Duodenal mucosa (tissue), 2 donors: Measurements from ENCODE around the gene DAP.

Experiments
- H3K27ac ChIP-seq: one replicate; pipeline ENCODE4 v1.7.0; 2013; ENCODE audit warnings: low read depth, low read length
- H3K27me3 ChIP-seq, 2 donors: one replicate each; pipeline ENCODE4 v1.7.0; 2013; ENCODE audit warnings: low read length in 2 of 2, control low read depth in 1 of 2; ENCODE audit not compliant: insufficient read depth in 2 of 2, control insufficient read depth in 1 of 2
- H3K36me3 ChIP-seq, 2 donors: one replicate each; pipeline ENCODE4 v1.7.0; 2013; ENCODE audit warnings: low read length in 2 of 2, control low read depth in 1 of 2; ENCODE audit not compliant: insufficient read depth in 2 of 2, control insufficient read depth in 1 of 2
- H3K4me1 ChIP-seq, 2 donors: one replicate each; pipeline ENCODE4 v1.7.0; 2013; ENCODE audit warnings: low read length in 2 of 2, control low read depth in 1 of 2; ENCODE audit not compliant: insufficient read depth in 2 of 2, control insufficient read depth in 1 of 2
- H3K4me3 ChIP-seq, 2 donors: one replicate each; pipeline ENCODE4 v1.7.0; 2013; ENCODE audit warnings: low read length in 2 of 2, low read depth in 1 of 2
- H3K9ac ChIP-seq, 2 donors: one replicate each; pipeline ENCODE4 v1.7.0; 2013; ENCODE audit warnings: low read length in 2 of 2, low read depth in 1 of 2
- H3K9me3 ChIP-seq, 2 donors: one replicate each; pipeline ENCODE4 v1.7.0; 2013; ENCODE audit warnings: low read length in 2 of 2, control low read depth in 1 of 2; ENCODE audit not compliant: control insufficient read depth in 1 of 2

The DAP gene

DNA sequence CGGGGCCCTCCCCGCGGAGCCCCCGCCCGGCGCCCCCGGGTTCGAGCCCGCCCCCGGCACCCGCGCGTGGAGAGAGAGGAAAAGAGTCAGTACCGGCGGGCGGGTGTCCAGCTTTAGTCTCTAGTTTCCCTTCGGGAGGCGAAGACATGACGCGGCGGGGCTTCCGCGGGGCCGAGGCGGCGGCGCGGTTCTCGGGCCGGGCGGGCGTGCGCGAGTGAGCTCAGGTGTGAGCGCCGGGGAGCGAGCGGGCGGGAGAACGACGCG lies 181 bp downstream of the DAP start:
- no peaks in the 10 kb centered on the region for H3K27me3 ChIP-seq
- H3K4me3 ChIP-seq: peak overlapping the region; percentile 72 to 82
- peaks cover 0 to 8% of the 10 kb centered on the region in 2 donors for H3K36me3 ChIP-seq
- peaks cover 29 to 42% of the 10 kb centered on the region in 2 donors for H3K4me1 ChIP-seq
- peak overlapping the region in 1 of 2 donors; percentile 87 for H3K9ac ChIP-seq
- H3K9me3 ChIP-seq: no peaks in the 10 kb centered on the region
- peak overlapping the region; percentile 94 for H3K27ac ChIP-seq

DNA sequence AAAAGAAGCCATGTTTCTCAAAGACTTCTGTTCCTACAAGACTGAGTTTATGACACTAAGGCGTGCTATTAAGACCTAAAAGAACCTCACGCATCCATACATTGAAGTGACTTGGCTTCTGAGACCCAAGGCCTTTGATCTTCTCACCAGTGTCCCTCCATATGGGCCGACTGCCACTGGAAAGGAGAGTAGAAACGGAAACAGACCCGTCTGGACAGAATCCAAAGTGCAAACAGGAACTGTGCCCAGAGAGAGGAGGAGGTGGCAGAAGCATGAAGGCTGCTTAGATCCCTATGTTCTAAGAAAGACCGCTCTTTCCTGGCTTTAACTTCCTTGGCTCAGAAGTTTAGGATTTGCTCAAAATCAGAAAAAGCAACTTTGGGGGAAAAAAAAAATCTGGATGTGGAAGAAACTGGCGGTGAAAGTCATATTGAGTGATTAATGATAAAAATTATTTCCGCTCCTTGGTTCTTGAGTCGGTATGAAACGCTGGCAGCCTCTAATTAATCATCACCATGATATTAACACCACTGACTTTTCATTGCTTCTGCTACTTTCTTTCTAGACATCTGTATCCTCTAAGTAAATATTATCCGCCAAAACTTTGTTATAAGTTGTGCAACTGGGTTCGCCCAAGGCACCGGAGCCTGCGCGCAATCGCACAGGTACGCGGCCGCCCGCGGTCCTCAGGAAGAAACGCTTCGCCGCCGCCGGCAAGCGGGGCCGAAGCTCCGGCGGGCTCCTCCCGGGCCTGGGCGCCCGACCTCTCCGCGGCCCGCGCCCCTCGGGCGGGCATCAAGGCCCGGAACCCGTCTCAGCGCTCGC lies 726 bp downstream of the DAP start:
- Histone ChIP-seq H3K27me3 (no peaks in the 10 kb centered on the region), H3K36me3 (peaks cover 0 to 8% of the 10 kb centered on the region in 2 donors), H3K27ac (peak overlapping the region; percentile 94), H3K4me3 (peak overlapping the region; percentile 72 to 82), H3K9me3 (no peaks in the 10 kb centered on the region), H3K9ac (peak overlapping the region; percentile 70 to 87), H3K4me1 (peaks cover 29 to 42% of the 10 kb centered on the region in 2 donors)

DNA sequence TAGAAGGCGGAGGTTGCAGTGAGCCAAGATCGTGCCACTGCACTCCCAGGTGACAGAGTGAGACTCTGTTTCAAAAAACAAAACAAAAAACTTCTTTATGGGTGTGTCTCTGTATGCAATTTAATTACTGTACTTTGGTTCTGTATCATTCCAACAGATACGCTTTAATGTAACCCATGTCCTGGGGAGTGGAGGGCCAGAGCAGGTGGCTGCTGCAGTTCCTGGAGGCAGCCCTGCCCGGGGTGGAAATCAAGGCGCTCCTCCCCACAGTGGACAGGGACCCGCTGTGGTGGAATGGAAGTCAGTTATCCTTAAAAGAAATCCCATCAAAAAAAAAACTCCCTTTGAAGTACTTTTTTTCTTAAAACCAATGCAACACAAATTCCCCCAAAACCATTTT lies 1.9 kb downstream of the DAP start:
- H3K9ac ChIP-seq: peak overlapping the region in 1 of 2 donors; percentile 1
- H3K4me1 ChIP-seq: peaks cover 39 to 50% of the 10 kb centered on the region in 2 donors
- peak overlapping the region; percentile 57 to 72 for H3K4me3 ChIP-seq
- H3K27me3 ChIP-seq: no peaks in the 10 kb centered on the region
- peaks cover 4 to 20% of the 10 kb centered on the region in 2 donors for H3K36me3 ChIP-seq
- H3K9me3 ChIP-seq: no peaks in the 10 kb centered on the region
- H3K27ac ChIP-seq: no peak overlapping the region

DNA sequence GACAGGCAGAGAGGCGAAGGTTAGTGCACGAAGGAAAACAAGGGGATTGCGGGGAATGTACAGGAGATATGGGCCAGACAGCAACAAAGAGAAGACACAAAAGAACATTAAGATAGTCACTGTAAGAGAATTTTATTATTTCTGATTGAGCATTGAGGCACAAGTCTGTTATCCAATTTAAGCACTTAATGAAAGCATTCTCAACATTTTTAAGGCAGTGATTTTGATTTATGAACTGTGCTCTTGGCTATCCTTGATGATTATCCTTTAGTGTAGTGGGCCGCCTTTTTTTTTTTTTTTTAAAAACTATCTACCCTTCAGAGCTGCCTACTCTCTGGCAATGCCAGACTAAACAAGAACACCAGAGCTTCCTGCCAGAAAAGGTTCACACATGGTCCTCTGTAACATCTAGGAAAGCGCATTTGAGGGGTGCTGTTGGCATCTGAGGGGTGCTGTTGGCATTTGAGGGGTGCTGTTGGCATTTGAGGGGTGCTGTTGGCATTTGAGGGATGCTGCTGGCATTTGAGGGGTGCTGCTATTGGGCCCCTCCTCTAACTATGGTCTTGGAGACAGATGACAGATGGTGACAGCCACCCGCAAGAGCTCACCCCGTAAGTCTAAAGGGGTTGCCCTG lies 3.0 kb downstream of the DAP start:
- H3K4me1 ChIP-seq: peaks cover 50 to 60% of the 10 kb centered on the region in 2 donors
- H3K27ac ChIP-seq: no peak overlapping the region
- peak overlapping the region in 1 of 2 donors; percentile 1 for H3K9ac ChIP-seq
- no peaks in the 10 kb centered on the region for H3K9me3 ChIP-seq
- H3K27me3 ChIP-seq: no peaks in the 10 kb centered on the region
- H3K36me3 ChIP-seq: peaks cover 4 to 22% of the 10 kb centered on the region in 2 donors
- H3K4me3 ChIP-seq: no peak overlapping the region

DNA sequence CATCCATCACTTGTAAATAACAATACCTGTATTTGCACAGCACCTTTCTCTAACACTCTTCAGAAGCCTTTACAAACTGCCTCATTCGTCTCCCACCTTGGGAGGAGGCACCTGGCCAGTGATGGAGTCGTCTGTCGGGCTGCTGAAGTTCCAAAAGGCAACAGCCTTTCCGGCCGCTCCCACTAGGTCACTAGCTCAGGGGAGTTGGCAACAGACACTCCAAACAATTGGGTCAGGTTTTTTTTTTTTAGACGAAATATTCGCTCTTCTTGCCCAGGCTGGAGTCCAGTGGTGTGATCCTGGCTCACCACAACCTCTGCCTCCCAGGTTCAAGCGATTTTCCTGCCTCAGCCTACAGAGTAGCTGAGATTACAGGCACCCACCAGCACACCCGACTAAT lies 4.0 kb downstream of the DAP start:
- Histone ChIP-seq H3K9ac (no peak overlapping the region), H3K4me1 (peaks cover 53 to 62% of the 10 kb centered on the region in 2 donors), H3K4me3 (no peak overlapping the region), H3K27ac (no peak overlapping the region), H3K27me3 (no peaks in the 10 kb centered on the region), H3K36me3 (peaks cover 4 to 28% of the 10 kb centered on the region in 2 donors), H3K9me3 (no peaks in the 10 kb centered on the region)

DNA sequence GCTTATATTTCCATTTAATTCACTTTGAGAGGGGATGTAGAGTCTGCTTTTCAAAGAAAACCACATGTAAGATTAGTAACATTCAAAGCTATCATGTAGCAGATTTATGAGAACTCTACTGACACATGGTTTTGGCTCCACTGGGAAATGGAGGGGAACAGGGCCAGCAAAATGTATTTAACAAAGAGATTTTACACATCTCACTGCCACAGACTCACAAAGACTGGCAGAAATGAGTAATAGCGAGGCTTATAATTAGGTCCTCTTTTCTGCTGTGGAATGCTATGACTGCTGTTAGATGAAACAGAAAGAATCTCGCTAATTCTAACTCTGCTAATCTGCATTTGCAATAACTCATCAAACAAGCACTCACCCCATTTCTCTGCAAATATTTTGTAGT lies 4.5 kb downstream of the DAP start:
- no peak overlapping the region for H3K27ac ChIP-seq
- no peaks in the 10 kb centered on the region for H3K9me3 ChIP-seq
- peaks cover 52 to 62% of the 10 kb centered on the region in 2 donors for H3K4me1 ChIP-seq
- H3K36me3 ChIP-seq: peaks cover 4 to 28% of the 10 kb centered on the region in 2 donors
- no peaks in the 10 kb centered on the region for H3K27me3 ChIP-seq
- no peak overlapping the region for H3K4me3 ChIP-seq
- no peak overlapping the region for H3K9ac ChIP-seq

DNA sequence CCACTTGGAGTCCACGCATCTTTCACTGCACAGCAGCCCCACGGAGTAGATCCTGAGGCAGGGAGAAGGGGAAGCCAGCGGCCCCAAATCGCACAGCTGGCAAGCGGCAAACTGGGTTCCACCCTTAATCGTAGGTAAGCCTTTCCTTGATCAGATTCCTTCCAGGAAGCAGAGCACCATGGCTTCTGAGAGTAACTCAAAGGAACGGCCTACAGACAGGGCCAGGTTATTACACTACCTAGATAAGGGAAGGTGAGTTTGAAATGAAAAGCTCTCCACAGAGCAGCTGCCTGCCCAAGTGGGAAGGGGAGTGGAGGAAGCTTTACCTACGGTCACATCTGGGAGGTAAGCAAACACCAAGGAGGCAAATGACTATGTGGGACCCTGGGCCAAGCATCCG lies 7.9 kb downstream of the DAP start:
- Histone ChIP-seq H3K9me3 (no peaks in the 10 kb centered on the region), H3K27me3 (no peaks in the 10 kb centered on the region), H3K4me1 (peaks cover 53 to 54% of the 10 kb centered on the region in 2 donors), H3K4me3 (no peak overlapping the region), H3K36me3 (peaks cover 11 to 42% of the 10 kb centered on the region in 2 donors), H3K9ac (no peak overlapping the region), H3K27ac (no peak overlapping the region)

DNA sequence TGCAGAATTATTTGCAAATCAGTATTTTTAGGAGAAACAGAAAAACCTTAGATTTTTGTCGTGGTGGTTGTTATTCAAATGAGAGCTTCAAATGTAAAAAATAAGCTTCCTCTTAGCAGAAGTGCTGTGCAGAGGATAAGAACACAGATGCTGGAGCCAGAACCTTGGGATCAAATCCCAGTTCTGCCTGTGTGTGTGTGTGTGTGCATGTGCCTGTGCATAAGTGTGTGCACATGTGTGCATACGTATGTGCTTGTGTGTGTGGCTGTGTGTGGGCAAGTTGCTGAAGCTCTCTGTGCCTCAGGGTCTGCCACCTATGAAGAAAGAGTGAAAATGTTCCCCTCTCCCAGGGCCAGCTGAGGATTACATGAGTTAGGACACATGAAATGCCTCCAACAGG lies 8.6 kb downstream of the DAP start:
- no peak overlapping the region for H3K27ac ChIP-seq
- peaks cover 54 to 59% of the 10 kb centered on the region in 2 donors for H3K4me1 ChIP-seq
- no peaks in the 10 kb centered on the region for H3K9me3 ChIP-seq
- no peak overlapping the region for H3K4me3 ChIP-seq
- peaks cover 13 to 42% of the 10 kb centered on the region in 2 donors for H3K36me3 ChIP-seq
- no peaks in the 10 kb centered on the region for H3K27me3 ChIP-seq
- no peak overlapping the region for H3K9ac ChIP-seq

DNA sequence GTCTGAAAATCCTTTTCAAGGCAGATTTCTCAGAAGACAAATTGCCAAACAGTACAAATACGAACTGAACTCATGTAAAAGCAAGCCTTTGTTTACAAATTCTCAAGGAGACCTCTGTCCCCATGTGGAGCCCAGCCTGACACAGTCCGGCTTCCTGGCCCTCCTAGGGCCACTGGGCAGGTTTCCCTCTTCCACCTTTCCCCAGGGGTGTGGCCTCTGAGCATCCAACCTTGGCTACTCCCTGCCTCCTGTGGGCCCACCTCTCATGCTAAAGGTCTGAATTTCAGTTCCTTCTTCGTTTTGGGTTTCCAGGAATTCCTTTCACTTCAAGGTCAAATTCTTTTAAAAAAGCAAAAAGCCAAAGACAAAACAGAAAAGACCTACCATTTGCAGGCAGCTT lies 10.1 kb downstream of the DAP start:
- H3K27ac ChIP-seq: no peak overlapping the region

More for the DNA sequence above, 10.1 kb downstream of the DAP start:
- Histone ChIP-seq H3K27me3 (no peaks in the 10 kb centered on the region), H3K4me1 (peaks cover 56 to 65% of the 10 kb centered on the region in 2 donors), H3K4me3 (no peak overlapping the region), H3K9ac (no peak overlapping the region), H3K9me3 (no peaks in the 10 kb centered on the region), H3K36me3 (peaks cover 18 to 50% of the 10 kb centered on the region in 2 donors)
